Peyer's patch (tissue), 4 donors: Measurements from ENCODE around the gene DMRTC2.

Source experiments
- POLR2A ChIP-seq, 2 donors: fragments of 450-650 bp; IDR thresholded peaks; one replicate each; pipeline ENCODE4 v1.5.1; 2017; ENCODE audit warnings: antibody characterized with exemption in 2 of 2, mild to moderate bottlenecking in 2 of 2, moderate library complexity in 2 of 2
- TF ChIP-seq, protein P1 (sequence below), 6 experiments: fragments of 450-650 bp in 4 of 6; fragments of 200-600 bp in 2 of 6; sonication (generic) in 1 of 6; IDR thresholded peaks; one replicate each; pipeline ENCODE4 v1.5.1; 2017 to 2019; ENCODE audit warnings: antibody characterized with exemption in 6 of 6, mild to moderate bottlenecking in 3 of 6, moderate library complexity in 1 of 6

DNA sequence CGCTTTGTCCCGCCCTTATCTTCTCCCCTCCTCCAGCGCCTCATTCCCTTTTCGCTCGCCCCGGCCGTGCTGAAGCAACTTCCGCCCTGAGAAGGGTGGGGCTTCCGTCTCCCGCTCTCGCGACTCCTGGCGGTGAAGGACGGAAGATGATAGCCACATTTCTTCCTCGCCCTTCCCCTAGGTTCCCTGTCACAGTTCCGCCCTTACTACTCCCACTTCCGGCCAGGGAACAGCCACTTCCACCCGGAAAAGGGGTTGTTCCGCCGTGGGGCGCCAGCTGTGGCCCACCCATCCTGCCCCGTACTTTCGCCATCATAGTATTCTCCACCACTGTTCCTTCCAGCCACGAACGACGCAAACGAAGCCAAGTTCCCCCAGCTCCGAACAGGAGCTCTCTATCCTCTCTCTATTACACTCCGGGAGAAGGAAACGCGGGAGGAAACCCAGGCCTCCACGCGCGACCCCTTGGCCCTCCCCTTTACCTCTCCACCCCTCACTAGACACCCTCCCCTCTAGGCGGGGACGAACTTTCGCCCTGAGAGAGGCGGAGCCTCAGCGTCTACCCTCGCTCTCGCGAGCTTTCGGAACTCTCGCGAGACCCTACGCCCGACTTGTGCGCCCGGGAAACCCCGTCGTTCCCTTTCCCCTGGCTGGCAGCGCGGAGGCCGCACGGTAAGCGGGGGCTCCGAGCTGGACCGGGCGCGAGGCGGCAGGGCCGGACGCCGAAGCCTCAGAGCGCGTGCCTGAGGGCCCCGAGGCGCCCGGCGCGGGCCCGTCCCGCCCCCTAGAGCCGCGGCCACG lies 15.0 kb downstream of the DMRTC2 start, which contains the start of gene RPS19:
- TF ChIP-seq, protein P1, sequence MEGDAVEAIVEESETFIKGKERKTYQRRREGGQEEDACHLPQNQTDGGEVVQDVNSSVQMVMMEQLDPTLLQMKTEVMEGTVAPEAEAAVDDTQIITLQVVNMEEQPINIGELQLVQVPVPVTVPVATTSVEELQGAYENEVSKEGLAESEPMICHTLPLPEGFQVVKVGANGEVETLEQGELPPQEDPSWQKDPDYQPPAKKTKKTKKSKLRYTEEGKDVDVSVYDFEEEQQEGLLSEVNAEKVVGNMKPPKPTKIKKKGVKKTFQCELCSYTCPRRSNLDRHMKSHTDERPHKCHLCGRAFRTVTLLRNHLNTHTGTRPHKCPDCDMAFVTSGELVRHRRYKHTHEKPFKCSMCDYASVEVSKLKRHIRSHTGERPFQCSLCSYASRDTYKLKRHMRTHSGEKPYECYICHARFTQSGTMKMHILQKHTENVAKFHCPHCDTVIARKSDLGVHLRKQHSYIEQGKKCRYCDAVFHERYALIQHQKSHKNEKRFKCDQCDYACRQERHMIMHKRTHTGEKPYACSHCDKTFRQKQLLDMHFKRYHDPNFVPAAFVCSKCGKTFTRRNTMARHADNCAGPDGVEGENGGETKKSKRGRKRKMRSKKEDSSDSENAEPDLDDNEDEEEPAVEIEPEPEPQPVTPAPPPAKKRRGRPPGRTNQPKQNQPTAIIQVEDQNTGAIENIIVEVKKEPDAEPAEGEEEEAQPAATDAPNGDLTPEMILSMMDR (IDR thresholded peaks at IDR 0.05), result peak; percentile 75 to 91 (median 83)
- peak; percentile 59 to 65 for TF ChIP-seq POLR2A (IDR thresholded peaks at IDR 0.05)
